Right lung (tissue), 5 donors: ENCODE measurements around the gene PNPLA7. TPM values are rescaled to one million over a fixed set of nuclear protein-coding genes. Genes with fewer than 3 reads are reported as not detected.
"Not testable (repeated sequence)": the region's sequence is repeated elsewhere in the genome, so short reads cannot be mapped to it uniquely, and the experiment has no call there.

ENCODE experiments used
- DNase-seq, 2 donors: peaks; one replicate each; pipeline ENCODE4 v3.0.0-alpha.2; 2013
- polyA plus RNA-seq, 5 donors: library from polyadenylated mRNA; unstranded; fragments of 120-200 nt; gene quantifications; one replicate each; pipeline versions ENCODE4 v1.2.1 to v1.2.3, GENCODE V29; 2013; ENCODE audit warnings: inconsistent platforms in 1 of 5, low replicate concordance in 1 of 5; ENCODE audit not compliant: insufficient read length in 5 of 5, insufficient read depth in 1 of 5

Gene PNPLA7
- polyA plus RNA-seq, 5 donors, result 2.9 to 7.8 (median 5.2) TPM

GRCh38 chr9:137422604-137423513, 127.3 kb downstream of the PNPLA7 start, which contains the start of the genes EXD3 and NOXA1:
EXD3 (minus strand) TSS chr9:137423162; CDS start chr9:137395357, 27,805 bp downstream.
NOXA1 (plus strand) TSS chr9:137423393; CDS start chr9:137423530, 137 bp downstream.
- peak; percentile 87 to 88 for DNase-seq

- no peak for DNase-seq
Observed at GRCh38 chr9:137421838-137422603, 128.2 kb downstream of the PNPLA7 start.

GRCh38 chr9:137417161-137418021, 132.8 kb downstream of the PNPLA7 start:
- no peak for DNase-seq

- no peak for DNase-seq
Observed at GRCh38 chr9:137416563-137417151, 133.5 kb downstream of the PNPLA7 start.

GRCh38 chr9:137416006-137416562, 134.1 kb downstream of the PNPLA7 start:
- no peak for DNase-seq

GRCh38 chr9:137415451-137415850, 134.8 kb downstream of the PNPLA7 start:
- no peak for DNase-seq

GRCh38 chr9:137412431-137412830, 137.8 kb downstream of the PNPLA7 start:
- DNase-seq, result no peak

GRCh38 chr9:137411645-137412380, 138.4 kb downstream of the PNPLA7 start:
- DNase-seq, result no peak

- DNase-seq, result no peak
Observed at GRCh38 chr9:137411260-137411644, 138.9 kb downstream of the PNPLA7 start.

GRCh38 chr9:137410891-137411249, 139.3 kb downstream of the PNPLA7 start:
- DNase-seq, result no peak

GRCh38 chr9:137410236-137410890, 139.8 kb downstream of the PNPLA7 start:
- not testable (repeated sequence) for DNase-seq

Other genes starting within 250 kb of the PNPLA7 start
- 10 to 100 TPM in 1 of 5 donors, 1 to 10 TPM in 4; 7.5 to 14.7 (median 9.0) TPM for gene NRARP, start 248.1 kb downstream of the PNPLA7 start, polyA plus RNA-seq
- gene EXD3, start 127.2 kb downstream of the PNPLA7 start, polyA plus RNA-seq, result 10 to 100 TPM; 10.9 to 22.0 (median 15.0) TPM
- 1 to 10 TPM; 3.9 to 8.4 (median 6.9) TPM for gene NOXA1, start 127.0 kb downstream of the PNPLA7 start, polyA plus RNA-seq
- gene ENTPD8, start 109.0 kb downstream of the PNPLA7 start, polyA plus RNA-seq, result under 1 TPM; 0.32 to 0.63 (median 0.52) TPM
- gene NSMF, start 91.1 kb downstream of the PNPLA7 start, polyA plus RNA-seq, result 10 to 100 TPM; 31.1 to 46.8 (median 40.3) TPM
- 10 to 100 TPM in 4 of 5 donors, 1 to 10 TPM in 1; 9.1 to 30.5 (median 15.5) TPM for gene MRPL41, start 1.5 kb upstream of the PNPLA7 start, polyA plus RNA-seq
- 10 to 100 TPM; 43.4 to 68.5 (median 56.2) TPM for gene DPH7, start 28.5 kb upstream of the PNPLA7 start, polyA plus RNA-seq
- gene ZMYND19, start 40.1 kb upstream of the PNPLA7 start, polyA plus RNA-seq, result 10 to 100 TPM; 16.1 to 27.7 (median 20.7) TPM
- gene ARRDC1, start 55.3 kb upstream of the PNPLA7 start, polyA plus RNA-seq, result 10 to 100 TPM; 23.4 to 44.0 (median 35.2) TPM
- gene EHMT1, start 68.6 kb upstream of the PNPLA7 start, polyA plus RNA-seq, result 10 to 100 TPM; 64.9 to 91.2 (median 73.8) TPM